ENCODE results near the gene CFAP61.
A peak's percentile ranks its signal among the peaks of the same experiment; 100 is the strongest.

GRCh38 chr20:20017001-20017843 lies 35.1 kb upstream of the CFAP61 start, which contains the start of gene NAA20:
- peak; percentile 82 to 92 (median 84) for TF ChIP-seq CTCF (IDR thresholded peaks at IDR 0.05 in 4 of 5, conservative IDR thresholded peaks at IDR 0.05 in 1 of 5)
- peak; percentile 59 to 66 for TF ChIP-seq POLR2A (IDR thresholded peaks at IDR 0.05)
